GM18519 (cell line): ENCODE data around the gene NKAIN1.
"Not testable (repeated sequence)": the region's sequence is repeated elsewhere in the genome, so short reads cannot be mapped to it uniquely, and the experiment has no call there.

Experiments used
- ATAC-seq: cut with Tn5 transposase; IDR thresholded peaks from one replicate; pipeline ENCODE4 v1.9.1; 2021; ENCODE audit warnings: mild to moderate bottlenecking, moderate library complexity; ENCODE audit not compliant: unreplicated experiment, low FRiP score

Gene NKAIN1

GRCh38 chr1:31198600-31198999, 41.1 kb downstream of the NKAIN1 start:
- no peak for ATAC-seq

DNA sequence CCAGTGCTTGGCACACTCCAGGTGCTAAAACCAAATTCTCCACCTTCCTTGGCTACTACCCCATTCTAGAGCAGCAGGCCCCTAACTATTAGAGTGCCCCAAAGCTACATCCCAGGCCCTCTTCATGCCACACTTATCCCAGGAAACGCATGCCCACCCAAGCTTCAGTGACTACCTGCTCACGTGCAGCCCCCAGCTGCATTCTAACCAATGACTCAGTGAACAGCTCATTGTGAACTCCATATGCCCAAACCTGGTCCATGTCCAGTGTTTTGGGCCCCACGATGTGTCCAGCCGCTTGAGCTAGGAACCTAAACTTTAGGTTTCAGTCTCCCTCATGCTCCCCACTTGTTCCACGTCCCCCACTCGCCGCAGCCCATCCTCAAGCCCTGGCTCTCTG, 41.5 kb downstream of the NKAIN1 start:
- no peak for ATAC-seq

DNA sequence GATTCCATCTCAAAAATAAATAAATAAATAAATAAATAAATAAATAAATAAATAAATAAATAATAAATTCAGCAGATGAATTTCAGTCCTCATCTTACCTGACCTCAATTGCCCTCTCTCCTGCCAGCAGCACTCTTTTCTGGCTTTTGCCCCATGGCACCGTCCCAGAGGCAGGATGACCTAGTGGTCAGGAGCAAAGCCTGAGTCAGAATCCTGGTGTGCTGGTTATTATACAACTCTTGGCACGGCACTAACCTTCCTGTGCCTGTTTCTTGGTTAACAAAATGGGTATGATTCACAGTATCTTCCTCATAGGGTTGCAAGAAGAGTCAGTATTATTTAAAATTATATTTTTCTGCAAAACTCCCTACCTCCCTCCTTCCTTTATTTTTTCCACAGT, 43.0 kb downstream of the NKAIN1 start:
- no peak for ATAC-seq

- not testable (repeated sequence) for ATAC-seq
Measured at GRCh38 chr1:31195267-31195666, 44.4 kb downstream of the NKAIN1 start.

- no peak for ATAC-seq
Measured at GRCh38 chr1:31193729-31194128, 46.0 kb downstream of the NKAIN1 start.

DNA sequence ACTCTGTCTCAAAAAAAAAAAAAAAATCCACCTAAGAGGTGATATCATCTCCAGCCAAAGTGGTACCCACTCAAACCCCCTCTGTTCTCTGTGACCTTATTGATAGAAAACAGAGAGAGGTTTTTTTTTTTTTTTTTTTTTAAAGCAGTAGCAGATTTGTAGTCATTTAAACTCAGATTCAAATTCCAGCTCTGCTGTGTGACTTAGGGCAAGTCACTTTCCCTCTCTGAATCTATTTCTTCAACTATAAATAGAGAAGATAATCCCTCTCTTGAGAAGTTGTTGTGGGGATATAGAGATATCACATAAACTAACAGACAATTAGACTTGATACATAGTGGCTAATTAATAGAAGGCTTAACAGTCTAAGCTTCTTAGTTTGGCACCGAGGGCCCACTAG, 48.4 kb downstream of the NKAIN1 start:
- no peak for ATAC-seq

DNA sequence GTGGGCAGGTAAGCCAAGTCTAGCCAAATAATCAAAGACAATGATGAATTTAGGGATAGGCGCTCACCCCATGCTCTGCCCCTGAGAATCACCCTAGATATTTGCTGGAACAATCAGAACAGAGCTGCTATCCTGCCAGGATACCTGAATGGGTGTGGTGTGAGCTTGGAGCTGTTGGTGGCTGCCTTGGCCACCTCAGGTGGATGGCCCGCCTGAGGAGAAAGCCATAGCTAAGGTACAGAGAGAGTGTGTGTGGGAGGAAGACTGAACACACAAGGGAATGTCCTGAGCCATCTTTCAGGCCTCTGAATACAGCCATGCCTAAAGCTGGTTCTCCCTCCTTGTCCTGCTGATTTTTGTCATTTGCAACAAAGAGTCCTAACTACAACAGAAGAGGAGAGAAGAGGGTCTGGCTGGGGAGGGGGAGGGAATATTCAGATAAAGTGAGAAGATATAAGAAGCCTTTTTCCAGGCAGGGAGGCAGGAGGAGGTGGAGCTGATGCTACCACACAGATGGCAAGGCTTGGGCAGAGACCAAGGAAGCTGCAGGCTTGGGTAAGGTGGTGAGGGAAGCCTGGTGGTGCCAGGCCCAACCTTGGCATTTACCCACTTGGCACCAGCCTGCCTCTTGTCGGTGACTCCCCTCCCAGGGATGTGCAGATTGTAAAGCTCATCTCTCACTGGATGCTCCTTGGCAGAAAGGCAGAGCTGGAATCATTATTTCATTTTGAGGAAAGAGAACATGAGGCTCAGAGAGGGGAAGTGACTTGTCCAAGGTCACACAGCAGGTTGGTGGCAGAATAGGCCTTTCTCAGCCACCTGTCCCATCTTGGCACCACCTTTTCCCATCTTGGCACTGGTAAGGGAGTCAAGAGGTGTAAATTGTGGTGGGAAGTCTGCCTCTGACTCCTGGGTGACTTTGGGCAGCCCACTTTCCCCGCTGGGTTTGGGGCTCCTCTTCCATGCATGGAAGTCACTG, 49.7 kb downstream of the NKAIN1 start:
- ATAC-seq: no peak

GRCh38 chr1:31183927-31184554, 55.6 kb downstream of the NKAIN1 start:
- no peak for ATAC-seq

DNA sequence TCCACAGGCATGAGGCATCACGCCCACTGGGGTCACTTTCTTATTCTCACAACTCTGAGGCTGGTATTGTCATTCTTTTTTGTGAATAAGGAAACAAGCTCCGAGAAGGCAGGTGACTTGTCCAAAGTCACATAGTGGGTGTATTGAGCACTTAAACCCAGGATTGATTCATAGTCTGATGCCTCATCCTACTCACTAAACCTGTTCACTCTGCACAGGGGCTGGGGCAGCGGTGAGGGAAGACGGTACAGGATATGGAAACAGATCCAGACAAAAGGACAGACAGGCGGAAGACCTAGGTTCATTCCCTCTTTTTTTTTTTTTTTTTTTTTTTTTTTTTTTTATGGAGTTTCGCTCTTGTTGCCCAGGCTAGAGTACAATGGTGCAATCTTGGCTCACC, 56.6 kb downstream of the NKAIN1 start:
- ATAC-seq: no peak

GRCh38 chr1:31182352-31182751, 57.3 kb downstream of the NKAIN1 start:
- ATAC-seq: no peak

- no peak for ATAC-seq
Measured at GRCh38 chr1:31181515-31182343, 58.0 kb downstream of the NKAIN1 start.

DNA sequence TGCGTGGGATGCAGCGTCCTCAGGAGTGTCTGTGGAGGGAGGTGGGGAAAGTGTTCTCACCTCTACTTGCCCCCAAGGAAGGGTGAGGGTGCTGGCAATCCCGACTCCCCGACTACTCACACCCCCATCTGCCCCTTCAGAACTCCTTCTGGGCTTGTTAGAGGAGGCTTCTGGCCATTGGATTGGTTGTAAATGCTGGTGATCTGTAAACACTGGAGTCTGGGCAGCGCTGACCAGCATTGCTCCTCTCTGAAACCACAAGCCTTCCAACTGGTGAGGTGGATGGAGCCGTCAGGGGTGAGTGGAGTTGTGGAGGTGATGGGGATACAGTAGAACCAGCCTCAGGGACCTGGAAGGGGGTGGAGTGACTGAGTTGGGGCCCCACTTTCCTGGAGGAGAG, 59.3 kb downstream of the NKAIN1 start:
- ATAC-seq: no peak

DNA sequence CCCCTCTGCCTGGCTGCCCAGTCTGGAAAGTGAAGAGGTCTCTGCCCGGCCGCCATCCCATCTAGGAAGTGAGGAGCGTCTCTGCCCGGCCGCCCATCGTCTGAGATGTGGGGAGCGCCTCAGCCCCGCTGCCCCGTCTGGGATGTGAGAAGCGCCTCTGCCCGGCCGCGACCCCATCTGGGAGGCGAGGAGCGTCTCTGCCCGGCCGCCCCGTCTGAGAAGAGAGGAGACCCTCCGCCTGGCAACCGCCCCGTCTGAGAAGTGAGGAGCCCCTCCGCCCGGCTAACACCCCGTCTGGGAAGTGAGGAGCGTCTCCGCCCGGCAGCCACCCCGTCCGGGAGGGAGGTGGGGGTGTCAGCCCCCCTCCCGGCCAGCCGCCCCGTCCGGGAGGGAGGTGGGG, 63.4 kb downstream of the NKAIN1 start:
- ATAC-seq: not testable (repeated sequence)

- no peak for ATAC-seq
Measured at GRCh38 chr1:31170486-31170735, 69.3 kb downstream of the NKAIN1 start.

DNA sequence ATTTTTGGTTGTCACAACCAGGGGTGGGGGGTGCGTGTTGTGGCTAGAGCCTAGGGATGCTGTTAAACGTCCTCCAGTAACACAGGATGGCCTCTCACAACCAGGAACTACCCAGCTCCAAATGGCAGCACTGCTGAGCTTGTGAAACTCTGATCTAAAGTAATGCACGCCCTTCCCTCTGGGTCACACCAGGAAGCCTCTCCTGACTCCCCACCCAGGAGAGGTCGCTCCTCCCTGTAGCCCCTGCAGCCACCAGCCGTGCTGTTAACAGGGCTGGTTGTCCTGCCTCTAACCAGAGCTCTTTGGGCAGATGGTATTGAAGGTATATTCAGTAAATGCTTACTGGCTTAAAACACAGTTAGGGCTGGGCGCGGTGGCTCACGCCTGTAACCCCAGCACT, 73.2 kb downstream of the NKAIN1 start:
- ATAC-seq: no peak

DNA sequence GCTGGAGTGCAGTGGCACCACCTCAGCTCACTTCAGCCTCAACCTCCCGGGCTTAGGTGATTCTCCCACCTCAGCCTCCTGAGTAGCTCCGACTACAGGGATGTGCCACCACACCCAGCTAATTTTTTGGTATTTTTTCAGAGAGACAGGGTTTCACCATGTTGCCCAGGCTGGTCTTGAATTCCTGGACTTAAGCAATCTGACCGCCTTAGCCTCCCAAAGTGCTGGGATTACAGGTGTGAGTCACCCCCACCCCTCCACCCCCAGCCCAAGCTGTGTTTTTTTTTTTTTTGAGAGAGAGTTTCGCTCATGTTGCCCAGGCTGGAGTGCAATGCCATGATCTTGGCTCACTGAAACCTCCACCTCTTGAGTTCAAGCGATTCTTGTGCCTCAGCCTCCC, 75.4 kb downstream of the NKAIN1 start:
- no peak for ATAC-seq

- ATAC-seq: no peak
Measured at GRCh38 chr1:31163866-31164265, 75.8 kb downstream of the NKAIN1 start.

DNA sequence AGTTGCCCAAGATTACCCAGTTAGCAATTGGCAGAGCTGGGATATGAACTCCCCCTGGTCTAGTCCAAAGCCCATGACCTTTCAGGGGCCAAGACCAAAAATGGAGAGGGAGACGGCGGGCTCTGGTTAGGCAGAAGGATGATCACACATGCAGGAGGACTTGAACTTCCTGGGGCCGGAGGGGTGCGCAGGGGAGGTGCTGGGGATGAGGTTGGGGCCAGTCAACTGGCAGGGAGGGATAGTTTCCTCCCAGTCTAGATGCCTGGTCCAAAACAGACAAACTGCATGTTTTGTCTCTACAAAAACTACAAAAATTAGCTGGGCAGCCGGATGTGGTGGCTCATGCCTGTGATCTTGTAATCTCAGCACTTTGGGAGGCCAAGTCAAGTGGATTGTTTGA, 78.1 kb downstream of the NKAIN1 start:
- no peak for ATAC-seq

DNA sequence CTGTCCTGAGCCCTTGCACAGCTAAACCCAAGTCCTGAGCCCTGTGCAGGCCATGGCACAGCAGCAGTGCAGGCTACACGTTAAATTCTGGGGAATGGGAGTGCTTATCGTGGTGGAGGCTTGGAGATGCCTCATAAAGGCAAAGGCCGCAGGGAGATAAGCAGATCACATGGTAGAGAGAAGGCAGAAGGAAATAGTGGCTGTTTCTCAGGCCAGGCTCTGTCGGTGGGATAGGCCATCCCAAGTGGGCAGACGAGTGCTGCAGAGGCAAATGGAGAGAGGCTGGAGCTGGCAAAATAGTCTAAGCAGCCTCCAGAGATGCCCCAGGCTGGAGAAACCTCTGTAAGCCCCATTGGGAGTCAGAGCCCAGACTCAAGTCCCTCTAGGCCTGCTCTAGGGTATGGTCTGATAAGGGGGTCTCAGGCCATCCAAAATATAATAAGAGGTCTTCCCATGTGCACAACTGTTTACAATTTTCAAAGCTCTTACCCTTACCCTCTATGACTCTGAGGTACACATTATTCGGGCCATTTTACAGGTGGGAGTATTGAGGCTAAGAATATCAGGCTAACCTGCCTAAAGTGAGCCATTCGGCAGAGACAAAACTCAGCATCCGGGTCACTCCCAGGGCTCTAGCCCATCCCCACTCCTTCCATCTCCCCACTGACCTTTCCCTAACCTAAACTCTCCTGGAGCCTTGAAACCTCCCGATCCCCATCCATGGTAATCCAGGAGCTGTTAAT, 79.6 kb downstream of the NKAIN1 start:
- ATAC-seq: no peak

DNA sequence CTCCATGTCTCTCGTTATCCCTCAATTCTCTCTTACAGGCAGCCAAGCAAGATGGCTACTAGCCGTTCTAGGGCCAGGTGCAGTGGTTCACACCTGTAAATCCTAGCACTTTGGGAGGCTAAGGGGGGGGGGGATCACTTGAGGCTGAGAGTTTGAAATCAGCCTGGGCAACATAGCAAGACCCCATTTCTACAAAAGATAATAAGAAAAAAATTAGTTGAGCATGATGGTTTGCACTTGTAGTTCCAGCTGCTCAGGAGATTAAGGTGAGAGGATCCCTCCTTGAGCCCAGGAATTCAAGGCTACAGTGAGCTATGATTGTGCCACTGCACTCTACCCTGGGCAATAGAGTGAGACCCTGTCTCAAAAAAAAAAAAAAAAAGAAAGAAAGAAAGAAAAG, 80.4 kb downstream of the NKAIN1 start:
- ATAC-seq: no peak
